HK-2 (cell line): ENCODE data around the gene NEU4.

Experiments used
- DNase-seq: peaks from one replicate; pipeline ENCODE4 v3.0.0-alpha.2; 2018; ENCODE audit not compliant: unreplicated experiment

Gene NEU4

DNA sequence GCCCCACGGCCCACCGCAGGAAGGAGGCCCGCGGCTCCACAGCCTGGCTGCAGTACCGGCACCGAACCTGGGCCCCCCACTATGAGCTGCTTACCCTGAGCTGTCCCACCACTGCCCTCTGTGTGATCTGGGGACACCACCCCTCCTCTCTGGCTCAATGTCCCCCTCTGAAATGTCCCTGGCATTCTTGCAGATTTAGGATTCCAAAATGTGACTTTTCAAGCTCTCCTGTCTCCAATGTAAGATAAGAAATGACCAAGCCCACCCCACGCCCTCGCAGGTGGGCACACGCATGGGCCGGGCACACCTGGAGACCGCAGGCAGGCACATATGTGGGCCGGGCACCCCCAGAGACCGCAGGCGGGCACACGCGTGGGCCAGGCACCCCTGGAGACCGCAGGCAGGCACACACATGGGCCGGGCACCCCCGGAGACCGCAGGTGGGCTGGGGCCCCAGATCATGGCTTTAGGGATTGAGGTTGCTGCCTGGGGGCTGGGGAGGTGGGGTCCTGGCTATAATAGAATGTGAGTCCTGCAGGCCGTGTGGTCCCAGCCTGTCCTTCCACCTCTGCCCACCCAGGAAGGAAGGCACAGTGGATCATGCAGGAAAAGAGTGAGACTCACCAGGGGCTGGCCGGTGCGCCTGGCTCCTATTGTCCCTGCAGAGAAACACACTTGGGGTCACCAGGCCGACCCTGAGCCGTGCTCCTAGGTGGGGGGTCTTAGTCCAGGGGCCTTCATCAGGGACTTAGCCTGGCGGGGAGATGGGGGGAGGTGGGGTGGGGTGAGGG lies 42.5 kb downstream of the NEU4 start:
- DNase-seq = no peak

DNA sequence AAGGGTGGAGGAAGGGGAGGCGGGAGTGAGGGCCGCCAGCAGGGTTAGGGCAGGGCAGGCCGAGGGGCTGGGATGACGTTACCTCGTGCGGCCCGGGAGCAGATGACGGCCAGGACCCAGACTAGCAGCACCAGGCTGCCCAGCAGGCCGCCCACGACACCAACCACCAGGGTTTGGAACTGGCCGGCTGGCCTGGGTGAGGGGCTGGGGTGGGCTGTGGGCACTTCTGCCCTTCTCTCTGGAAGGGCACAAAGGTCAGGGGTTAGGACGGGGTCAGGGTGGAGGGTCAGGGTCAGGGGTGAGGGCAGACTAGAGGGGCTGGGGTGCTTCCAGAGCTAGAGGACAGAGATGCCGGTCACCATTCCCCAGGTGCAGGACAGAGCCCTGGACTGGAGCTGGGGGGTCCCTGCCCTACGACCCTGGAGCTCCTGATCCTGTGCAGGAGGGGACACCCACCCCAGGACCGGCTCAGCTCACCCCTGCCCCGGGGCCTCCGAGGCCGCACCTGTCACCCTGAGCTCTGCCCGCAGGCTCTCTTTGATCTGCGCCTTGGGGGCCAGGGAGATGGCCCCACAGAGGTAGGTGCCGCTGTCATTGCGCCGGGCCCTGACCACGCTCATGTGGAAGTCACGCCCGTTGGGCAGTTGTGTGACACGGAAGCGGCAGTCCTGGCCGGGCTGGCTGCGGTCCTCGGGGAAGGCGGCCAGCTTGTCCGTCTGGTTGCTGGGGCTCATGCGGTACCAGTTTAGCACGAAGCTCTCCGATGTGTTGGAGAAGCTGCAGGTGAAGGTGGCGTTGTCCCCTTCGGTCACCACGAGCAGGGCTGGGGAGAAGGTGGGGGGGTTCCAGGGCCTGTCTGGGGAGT lies 43.4 kb downstream of the NEU4 start:
- DNase-seq = no peak

DNA sequence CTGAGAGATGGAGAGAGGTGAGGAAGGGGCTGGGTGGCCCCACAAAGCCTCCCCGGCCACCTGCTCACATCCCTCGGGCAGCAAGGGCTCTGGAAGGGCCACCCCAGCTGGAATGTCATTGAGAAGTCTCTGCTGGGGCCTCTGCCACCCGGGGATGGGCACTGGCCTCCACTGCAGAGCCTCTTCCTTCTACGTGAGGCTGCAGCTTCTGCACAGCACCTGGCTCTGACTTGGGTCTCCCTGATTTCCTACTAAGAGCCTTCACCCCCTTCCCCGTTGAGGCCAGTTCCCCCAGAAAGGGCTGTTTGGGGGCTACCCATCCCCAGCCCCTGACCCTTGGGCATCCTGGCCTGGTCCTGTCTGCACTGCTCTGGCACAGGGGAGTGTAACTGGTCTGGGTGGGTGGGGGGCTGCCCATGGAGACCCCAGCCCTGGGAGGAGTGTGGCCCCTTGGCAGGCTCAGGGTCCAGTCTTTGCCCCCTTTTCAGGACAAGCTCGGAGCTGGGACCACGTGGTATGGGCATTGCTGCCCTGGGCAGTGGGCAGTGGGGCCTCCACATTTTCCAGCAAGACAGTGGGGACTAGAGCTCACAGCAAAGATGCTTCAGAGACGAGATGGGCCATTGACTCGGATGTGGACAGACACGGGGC lies 44.1 kb downstream of the NEU4 start:
- DNase-seq = no peak

DNA sequence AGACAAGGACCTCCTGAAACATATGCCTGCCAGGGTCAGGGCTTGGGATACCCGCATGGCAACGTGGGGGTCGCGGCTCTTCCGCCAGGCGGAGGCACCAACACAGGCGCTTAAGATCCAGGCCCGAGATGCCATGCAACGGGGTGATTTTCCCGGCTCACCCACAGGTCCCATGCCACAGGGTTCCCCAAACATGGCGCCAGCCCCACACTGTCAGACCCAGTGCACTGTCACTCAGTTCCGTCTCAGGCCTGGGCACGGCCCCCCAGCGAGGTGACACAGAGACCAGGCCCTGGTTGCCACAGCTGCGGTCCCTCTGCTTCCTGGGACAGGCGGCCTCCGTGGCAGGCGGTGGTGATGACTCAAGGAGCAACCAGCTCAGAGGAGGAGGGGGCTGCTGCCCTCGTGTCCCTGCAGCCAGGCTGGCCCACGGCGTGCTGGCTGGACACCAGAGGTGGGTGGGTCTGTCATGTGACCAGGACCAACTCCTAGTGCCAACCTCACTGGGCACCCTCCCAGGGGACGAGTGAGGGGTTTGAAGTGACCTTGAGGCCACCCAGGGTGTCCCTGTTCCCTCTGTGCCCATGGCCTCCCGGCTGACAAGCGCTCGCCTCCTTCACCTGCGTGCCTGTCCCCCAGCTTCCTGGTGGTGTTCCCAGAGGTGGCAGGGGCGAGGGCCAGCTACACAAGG lies 44.8 kb downstream of the NEU4 start:
- peak; percentile 80 for DNase-seq

- no peak for DNase-seq
Observed at GRCh38 chr2:241854342-241855244, 45.6 kb downstream of the NEU4 start.

DNA sequence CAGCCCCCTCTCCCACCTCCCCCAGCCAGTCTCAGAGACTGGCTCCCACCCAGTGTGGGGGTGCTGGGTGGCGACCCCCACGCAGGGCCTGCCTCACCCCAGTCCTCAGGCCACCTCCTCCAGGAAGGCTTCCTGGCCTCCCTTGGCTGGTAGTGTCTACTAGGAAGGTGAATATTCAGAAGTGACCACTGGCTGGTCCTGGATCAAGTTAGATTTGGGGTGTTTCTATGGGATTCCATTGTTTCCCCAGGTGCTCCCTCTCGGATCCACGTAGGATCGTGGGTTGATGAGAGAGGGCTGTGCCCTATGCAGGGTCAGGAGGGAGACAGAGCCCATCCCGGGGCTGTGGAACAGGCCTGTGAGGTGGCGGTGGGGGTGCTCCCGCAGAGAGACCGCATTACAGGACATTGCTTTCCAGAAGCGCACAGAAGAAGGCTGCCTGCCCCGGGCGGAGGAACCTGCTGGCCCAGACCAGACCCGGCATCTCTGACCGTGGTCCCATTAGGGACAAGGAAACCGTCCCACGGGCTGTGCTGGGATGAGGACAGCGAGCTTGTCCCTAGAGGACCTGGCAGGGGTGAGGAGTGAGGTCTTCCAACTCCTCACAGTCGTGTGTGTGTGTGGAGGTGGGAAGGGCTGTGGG lies 46.4 kb downstream of the NEU4 start:
- no peak for DNase-seq

- DNase-seq = no peak
Observed at GRCh38 chr2:241855888-241856422, 47.0 kb downstream of the NEU4 start.

GRCh38 chr2:241857041-241857541 lies 48.1 kb downstream of the NEU4 start:
- DNase-seq = no peak

DNA sequence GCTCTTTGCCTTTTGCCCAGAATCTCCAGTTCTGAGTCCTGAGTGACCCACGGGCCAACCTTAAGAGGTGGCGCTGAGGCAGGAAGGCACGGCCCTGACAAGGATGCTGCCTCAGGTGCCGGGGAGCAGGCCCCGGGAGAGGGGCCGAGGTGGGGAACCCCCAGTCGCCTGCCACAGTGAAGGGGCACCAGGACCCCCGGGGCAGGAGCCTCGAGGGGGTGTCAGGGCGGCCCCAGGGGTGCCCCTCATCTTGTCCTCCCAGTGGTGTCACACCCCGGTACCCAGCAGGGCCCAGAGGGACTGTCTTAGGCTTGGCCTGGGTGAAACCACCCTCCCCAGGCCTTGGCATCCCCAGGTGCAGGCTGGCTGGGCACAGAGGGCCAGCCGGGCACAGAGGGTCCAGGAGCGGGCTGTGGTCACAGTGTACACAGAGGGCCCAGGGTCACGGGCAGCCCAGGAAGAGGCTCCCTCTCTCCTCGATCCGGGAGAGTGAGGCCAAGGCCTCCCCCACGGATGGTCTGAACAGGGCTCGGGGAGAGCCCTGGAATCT lies 48.7 kb downstream of the NEU4 start:
- no peak for DNase-seq

GRCh38 chr2:241858206-241859016 lies 49.4 kb downstream of the NEU4 start, which contains the start of gene PDCD1:
TSS of gene PDCD1 (minus strand) at chr2:241858894. CDS start at chr2:241858838, 56 bp downstream.
- DNase-seq = peak; percentile 55

GRCh38 chr2:241859017-241859435 lies 50.0 kb downstream of the NEU4 start:
- DNase-seq = no peak

- no peak for DNase-seq
Observed at GRCh38 chr2:241859436-241860183, 50.6 kb downstream of the NEU4 start.

GRCh38 chr2:241860184-241861078 lies 51.4 kb downstream of the NEU4 start:
- DNase-seq = no peak

DNA sequence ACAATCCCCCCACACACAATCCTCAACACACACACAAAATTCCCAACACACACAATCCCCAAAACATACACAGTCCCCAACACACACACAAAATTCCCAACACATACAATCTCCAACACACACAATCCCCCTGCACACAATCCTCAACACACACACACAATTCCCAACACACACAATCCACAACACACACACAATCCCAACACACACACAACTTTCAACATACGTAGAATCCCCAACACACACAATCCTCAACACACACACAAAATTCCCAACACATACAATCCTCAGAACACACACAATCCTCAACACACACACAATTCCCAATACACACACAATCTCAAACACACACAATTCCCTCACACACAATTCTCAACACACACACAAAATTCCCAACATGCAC lies 52.3 kb downstream of the NEU4 start:
- DNase-seq = no peak

DNA sequence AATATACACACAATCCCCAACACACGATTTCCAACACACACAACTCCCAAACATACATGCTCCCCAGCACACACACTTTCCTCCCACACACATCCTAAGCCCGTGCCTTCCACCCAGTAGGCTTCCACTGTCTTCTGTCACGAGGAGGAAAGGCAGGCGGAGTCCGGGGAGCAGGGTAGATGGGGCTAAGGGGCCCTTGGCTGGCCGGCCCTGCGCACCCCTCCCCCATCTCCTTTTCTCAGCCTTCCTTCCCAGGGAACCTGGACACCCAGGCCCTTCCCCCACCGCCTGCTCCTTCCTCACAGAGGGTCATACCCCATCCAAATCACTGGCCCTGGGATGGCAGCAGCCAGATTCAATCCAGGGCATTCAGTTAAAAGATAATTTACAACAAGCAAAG lies 53.1 kb downstream of the NEU4 start:
- no peak for DNase-seq

- DNase-seq = no peak
Observed at GRCh38 chr2:241862775-241863535, 54.0 kb downstream of the NEU4 start.
